Measurements from ENCODE around the gene SRPK2. TPM values are rescaled to one million over a fixed set of nuclear protein-coding genes. Genes with fewer than 3 reads are reported as not detected.
"Not testable (repeated sequence)": the region's sequence is repeated elsewhere in the genome, so short reads cannot be mapped to it uniquely, and the experiment has no call there.

Gene SRPK2
- total and polyA plus RNA-seq, 8 donors = 7.6 to 109 (median 24.4) TPM

GRCh38 chr7:105306298-105306748 is 82.4 kb downstream of the SRPK2 start:
- Histone ChIP-seq H3K4me1 (peaks cover 0 to 70% (median 37%) of the 10 kb centered on the region in 4 donors), H3K27ac (no peak overlapping the region), H3K27me3 (no peaks in the 10 kb centered on the region), H3K9me3 (no peaks in the 10 kb centered on the region), H3K4me3 (no peak overlapping the region), H3K36me3 (no peaks in the 10 kb centered on the region)
- 51 to 55% (median 53%) methylated on average over 4 of the region's 4 CpGs for WGBS, 5 donors
- intact Hi-C loops (cut with DNase I; ENCODE audit: low total_unique reads) = no loop called here
- TF ChIP-seq, protein P1, sequence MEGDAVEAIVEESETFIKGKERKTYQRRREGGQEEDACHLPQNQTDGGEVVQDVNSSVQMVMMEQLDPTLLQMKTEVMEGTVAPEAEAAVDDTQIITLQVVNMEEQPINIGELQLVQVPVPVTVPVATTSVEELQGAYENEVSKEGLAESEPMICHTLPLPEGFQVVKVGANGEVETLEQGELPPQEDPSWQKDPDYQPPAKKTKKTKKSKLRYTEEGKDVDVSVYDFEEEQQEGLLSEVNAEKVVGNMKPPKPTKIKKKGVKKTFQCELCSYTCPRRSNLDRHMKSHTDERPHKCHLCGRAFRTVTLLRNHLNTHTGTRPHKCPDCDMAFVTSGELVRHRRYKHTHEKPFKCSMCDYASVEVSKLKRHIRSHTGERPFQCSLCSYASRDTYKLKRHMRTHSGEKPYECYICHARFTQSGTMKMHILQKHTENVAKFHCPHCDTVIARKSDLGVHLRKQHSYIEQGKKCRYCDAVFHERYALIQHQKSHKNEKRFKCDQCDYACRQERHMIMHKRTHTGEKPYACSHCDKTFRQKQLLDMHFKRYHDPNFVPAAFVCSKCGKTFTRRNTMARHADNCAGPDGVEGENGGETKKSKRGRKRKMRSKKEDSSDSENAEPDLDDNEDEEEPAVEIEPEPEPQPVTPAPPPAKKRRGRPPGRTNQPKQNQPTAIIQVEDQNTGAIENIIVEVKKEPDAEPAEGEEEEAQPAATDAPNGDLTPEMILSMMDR (IDR thresholded peaks at IDR 0.05) = no peak
- TF ChIP-seq EP300 (IDR thresholded peaks at IDR 0.05) (no peak), POLR2A (IDR thresholded peaks at IDR 0.05) (no peak), POLR2AphosphoS5 (IDR thresholded peaks at IDR 0.05) (no peak)
- DNase-seq = peak in 1 of 2 donors; percentile 26

DNA sequence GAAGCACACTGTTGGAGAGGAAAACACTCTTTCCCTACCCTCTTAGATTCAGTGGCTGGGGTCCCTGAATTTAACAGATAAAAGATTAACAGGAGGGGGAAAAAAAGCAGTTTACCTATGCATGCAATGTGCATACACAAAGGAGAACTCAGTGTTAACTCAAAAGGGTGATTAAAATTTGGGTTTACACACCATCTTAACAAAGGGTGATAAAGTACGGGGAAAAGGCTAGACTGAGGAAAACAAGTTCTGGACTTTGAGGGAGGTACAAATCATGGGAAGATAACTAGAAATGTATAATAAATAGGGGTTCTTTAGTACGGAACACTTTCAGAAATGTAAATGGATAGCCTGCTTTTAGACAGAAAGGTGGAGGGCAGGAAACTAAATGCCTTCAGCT is 83.1 kb downstream of the SRPK2 start:
- Histone ChIP-seq H3K9me3 (no peaks in the 10 kb centered on the region), H3K27ac (no peak overlapping the region), H3K4me1 (peaks cover 0 to 70% (median 37%) of the 10 kb centered on the region in 4 donors), H3K36me3 (no peaks in the 10 kb centered on the region), H3K27me3 (no peaks in the 10 kb centered on the region), H3K4me3 (no peak overlapping the region)
- no peak for DNase-seq
- WGBS, 5 donors = 44 to 80% (median 72%) methylated on average over 2 of the region's 2 CpGs
- no peak for TF ChIP-seq POLR2A (IDR thresholded peaks at IDR 0.05)
- TF ChIP-seq, protein P1 (IDR thresholded peaks at IDR 0.05) = no peak
- TF ChIP-seq EP300 (IDR thresholded peaks at IDR 0.05) = no peak
- TF ChIP-seq POLR2AphosphoS5 (IDR thresholded peaks at IDR 0.05) = no peak
- intact Hi-C loops (cut with DNase I; ENCODE audit: low total_unique reads) = no loop called here

DNA sequence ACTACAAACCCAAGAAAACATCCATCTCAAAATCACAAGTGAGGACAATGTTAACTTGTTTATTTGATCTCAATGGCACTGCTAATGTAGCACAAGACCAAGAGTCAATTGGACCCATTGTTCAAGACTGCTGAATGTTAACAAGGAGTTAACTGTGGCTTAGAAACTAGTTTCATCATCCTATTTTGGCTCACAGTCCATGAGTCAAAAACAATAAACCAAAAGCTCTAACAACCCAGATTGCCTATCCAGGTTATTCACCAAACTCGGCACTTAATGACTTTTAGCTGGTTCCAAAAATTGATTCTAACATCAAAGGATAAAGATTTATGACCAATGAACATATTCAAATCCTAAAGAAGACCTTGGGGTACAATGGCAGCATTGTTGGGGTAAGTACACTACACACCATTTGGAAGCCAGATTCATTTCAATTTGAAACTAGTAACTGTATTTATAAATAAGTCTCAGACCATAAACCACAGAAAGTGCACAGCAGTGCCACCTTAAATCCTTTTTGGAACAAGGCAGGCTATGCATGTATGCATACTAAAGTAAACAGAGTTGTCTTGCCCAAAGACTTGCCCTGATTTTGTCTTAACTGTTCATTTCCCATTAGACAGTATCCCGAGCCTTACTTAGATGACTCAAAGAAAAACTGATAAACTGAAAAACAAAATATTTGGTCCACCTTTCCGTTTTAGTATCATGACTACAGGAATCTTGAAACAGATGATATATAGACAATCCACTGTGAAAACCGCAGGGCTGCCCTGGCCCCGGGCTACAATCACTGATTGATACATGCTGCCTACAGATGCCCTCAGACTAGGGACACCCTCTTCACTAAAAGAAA is 84.5 kb downstream of the SRPK2 start:
- TF ChIP-seq POLR2A (IDR thresholded peaks at IDR 0.05) (no peak), POLR2AphosphoS5 (IDR thresholded peaks at IDR 0.05) (no peak), EP300 (IDR thresholded peaks at IDR 0.05) (no peak)
- TF ChIP-seq, protein P1 (IDR thresholded peaks at IDR 0.05) = no peak
- peak overlapping the region in 1 of 5 donors; percentile 5 for H3K27ac ChIP-seq
- H3K4me3 ChIP-seq = no peak overlapping the region
- WGBS, 5 donors = 14 to 30% (median 17%) methylated on average over 5 of the region's 5 CpGs
- no peaks in the 10 kb centered on the region for H3K27me3 ChIP-seq
- peak in 1 of 2 donors; percentile 27 for DNase-seq
- no peaks in the 10 kb centered on the region for H3K36me3 ChIP-seq
- H3K9me3 ChIP-seq = no peaks in the 10 kb centered on the region
- peaks cover 0 to 63% (median 26%) of the 10 kb centered on the region in 4 donors for H3K4me1 ChIP-seq
- intact Hi-C loops (cut with DNase I; ENCODE audit: low total_unique reads) = no loop called here

DNA sequence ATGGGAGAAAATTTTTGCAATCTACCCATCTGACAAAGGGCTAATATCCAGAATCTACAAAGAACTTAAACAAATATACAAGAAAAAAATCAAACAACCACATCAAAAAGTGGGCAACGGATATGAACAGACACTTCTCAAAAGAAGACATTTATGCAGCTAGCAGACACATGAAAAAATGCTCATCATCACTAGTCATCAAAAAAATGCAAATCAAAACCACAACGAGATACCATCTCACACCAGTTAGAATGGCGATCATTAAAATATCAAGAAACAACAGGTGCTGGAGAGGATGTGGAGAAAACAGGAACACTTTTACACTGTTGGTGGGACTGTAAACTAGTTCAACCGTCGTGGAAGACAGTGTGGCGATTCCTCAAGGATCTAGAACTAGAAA is 88.1 kb downstream of the SRPK2 start:
- H3K36me3 ChIP-seq; H3K27ac ChIP-seq; H3K4me3 ChIP-seq; DNase-seq; H3K27me3 ChIP-seq; intact Hi-C loops (cut with DNase I; ENCODE audit: low total_unique reads); H3K9me3 ChIP-seq: not testable (repeated sequence)
- peaks cover 0 to 36% (median 12%) of the 10 kb centered on the region in 4 donors for H3K4me1 ChIP-seq
- 81 to 90% (median 86%) methylated on average over 6 of the region's 6 CpGs for WGBS, 5 donors

- no peak for TF ChIP-seq EP300 (IDR thresholded peaks at IDR 0.05)
- DNase-seq = no peak
- intact Hi-C loops (cut with DNase I; ENCODE audit: low total_unique reads) = no loop called here
Measured at GRCh38 chr7:105298439-105298894, 90.3 kb downstream of the SRPK2 start.

More at GRCh38 chr7:105298439-105298894, 90.3 kb downstream of the SRPK2 start:
- Histone ChIP-seq H3K36me3 (no peaks in the 10 kb centered on the region), H3K27me3 (no peaks in the 10 kb centered on the region), H3K9me3 (no peaks in the 10 kb centered on the region), H3K4me1 (peaks cover 0 to 19% (median 0%) of the 10 kb centered on the region in 4 donors), H3K27ac (no peak overlapping the region), H3K4me3 (no peak overlapping the region)
- 83 to 91% (median 86%) methylated on average over 4 of the region's 4 CpGs for WGBS, 5 donors
